Mucosa of descending colon (tissue), 3 donors: ENCODE data around the gene DLAT. TPM values are rescaled to one million over a fixed set of nuclear protein-coding genes. Genes with fewer than 3 reads are reported as not detected.
"Not testable (repeated sequence)": the region's sequence is repeated elsewhere in the genome, so short reads cannot be mapped to it uniquely, and the experiment has no call there.

Experiments
- ATAC-seq: fragments of 200-7000 bp; cut with Tn5 transposase; one replicate; pipeline ENCODE4 v1.9.1; 2020; ENCODE audit warnings: mild to moderate bottlenecking, moderate library complexity
- DNase-seq, 3 donors: peaks; one replicate each; pipeline ENCODE4 v3.0.0-alpha.2; 2020
- H3K36me3 ChIP-seq: fragments of 200-600 bp; one replicate; pipeline ENCODE4 v1.8.0; 2021; ENCODE audit warnings: low read depth, mild to moderate bottlenecking
- H3K4me1 ChIP-seq: fragments of 200-600 bp; one replicate; pipeline ENCODE4 v1.8.0; 2021; ENCODE audit warnings: low read depth, mild to moderate bottlenecking
- H3K4me3 ChIP-seq: fragments of 200-600 bp; one replicate; pipeline ENCODE4 v1.8.0; 2021; ENCODE audit warnings: mild to moderate bottlenecking
- H3K9me3 ChIP-seq: fragments of 200-600 bp; one replicate; pipeline ENCODE4 v1.8.0; 2021; ENCODE audit warnings: mild to moderate bottlenecking
- intact Hi-C, 2 donors: fragments of 100-400 bp; cut with DNase I in 1 of 2; cut with micrococcal nuclease in 1 of 2; formaldehyde crosslinking; loops; one replicate each; pipeline versions ENCODE4 v1.11.0 to v1.11.1; 2022; cut with DNase I, micrococcal nuclease
- total RNA-seq, 3 donors: library from RNA; stranded (reverse); fragmentation: NEBNext Ultra II Directional in 2 of 3; extraction: Animal tissue kit (Norgen Biotek cat#: 25700) in 2 of 3; gene quantifications; one replicate each; pipeline versions ENCODE4 v1.2.1 to v1.2.4, GENCODE V29; 2021 to 2023
- TF ChIP-seq, protein P1 (sequence below): fragments of 200-600 bp; IDR thresholded peaks from one replicate; pipeline ENCODE4 v1.8.0; 2022; ENCODE audit warnings: antibody characterized with exemption, mild to moderate bottlenecking
- donor health status: DM: no; HTN: no; CAD: no; lungs with moderate emphysema.
- donor health status: DM: no; HTN: no; CAD: no.
- donor health status: DM: no; HTN: yes; CAD: no.

The DLAT gene
- total RNA-seq, 3 donors from 2014 or later, result 51.1 to 54.2 (median 51.4) TPM

DNA sequence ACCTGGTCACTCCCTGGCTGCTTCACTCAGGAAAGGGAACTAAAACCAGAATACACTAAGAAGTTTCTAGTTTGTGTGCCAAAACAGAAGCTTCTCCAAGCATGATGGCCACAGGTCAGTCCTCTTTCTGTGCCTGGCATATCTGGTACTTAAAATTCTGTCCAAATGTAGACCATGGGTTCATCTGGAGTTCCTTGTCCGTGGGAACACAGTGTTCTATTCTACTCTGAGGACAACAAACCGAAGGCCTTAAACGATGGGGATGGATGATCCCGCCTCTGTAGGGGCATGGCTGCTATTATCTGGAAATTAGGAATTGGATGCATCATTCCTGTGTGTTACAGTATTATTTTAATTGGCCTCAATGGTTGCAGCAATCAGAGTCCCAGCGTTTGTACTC, 6.1 kb upstream of the DLAT start:
- ATAC-seq, result no peak
- DNase-seq, result no peak
- TF ChIP-seq, protein P1, sequence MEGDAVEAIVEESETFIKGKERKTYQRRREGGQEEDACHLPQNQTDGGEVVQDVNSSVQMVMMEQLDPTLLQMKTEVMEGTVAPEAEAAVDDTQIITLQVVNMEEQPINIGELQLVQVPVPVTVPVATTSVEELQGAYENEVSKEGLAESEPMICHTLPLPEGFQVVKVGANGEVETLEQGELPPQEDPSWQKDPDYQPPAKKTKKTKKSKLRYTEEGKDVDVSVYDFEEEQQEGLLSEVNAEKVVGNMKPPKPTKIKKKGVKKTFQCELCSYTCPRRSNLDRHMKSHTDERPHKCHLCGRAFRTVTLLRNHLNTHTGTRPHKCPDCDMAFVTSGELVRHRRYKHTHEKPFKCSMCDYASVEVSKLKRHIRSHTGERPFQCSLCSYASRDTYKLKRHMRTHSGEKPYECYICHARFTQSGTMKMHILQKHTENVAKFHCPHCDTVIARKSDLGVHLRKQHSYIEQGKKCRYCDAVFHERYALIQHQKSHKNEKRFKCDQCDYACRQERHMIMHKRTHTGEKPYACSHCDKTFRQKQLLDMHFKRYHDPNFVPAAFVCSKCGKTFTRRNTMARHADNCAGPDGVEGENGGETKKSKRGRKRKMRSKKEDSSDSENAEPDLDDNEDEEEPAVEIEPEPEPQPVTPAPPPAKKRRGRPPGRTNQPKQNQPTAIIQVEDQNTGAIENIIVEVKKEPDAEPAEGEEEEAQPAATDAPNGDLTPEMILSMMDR, result no peak
- intact Hi-C loops, result no loop called here
- Histone ChIP-seq H3K36me3 (no peaks in the 10 kb centered on the region), H3K4me3 (no peak overlapping the region), H3K9me3 (no peaks in the 10 kb centered on the region), H3K4me1 (no peaks in the 10 kb centered on the region)

DNA sequence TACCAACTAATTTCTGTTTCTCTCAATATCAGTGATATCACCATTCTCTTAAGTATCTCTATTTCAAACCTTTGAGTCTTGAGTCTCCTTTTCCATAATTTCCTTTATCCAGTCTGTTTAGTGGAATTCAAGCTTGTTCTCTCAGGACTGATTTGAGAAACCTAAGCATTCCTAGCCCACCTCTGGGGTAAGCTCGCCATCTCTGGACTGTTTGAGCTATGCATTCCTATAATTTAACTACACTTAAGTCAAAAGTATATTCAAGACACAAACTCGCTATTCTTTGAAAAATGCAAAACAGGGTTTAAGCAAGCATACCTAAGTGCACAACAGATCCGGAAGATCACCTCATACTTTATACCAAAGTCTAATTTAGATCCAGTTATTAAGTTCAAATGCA, 2.1 kb upstream of the DLAT start:
- intact Hi-C loops, result no loop called here
- Histone ChIP-seq H3K9me3 (no peaks in the 10 kb centered on the region), H3K4me1 (peaks cover 2% of the 10 kb centered on the region), H3K4me3 (no peak overlapping the region), H3K36me3 (no peaks in the 10 kb centered on the region)
- ATAC-seq, result no peak
- TF ChIP-seq, protein P1, result no peak
- DNase-seq, result no peak

DNA sequence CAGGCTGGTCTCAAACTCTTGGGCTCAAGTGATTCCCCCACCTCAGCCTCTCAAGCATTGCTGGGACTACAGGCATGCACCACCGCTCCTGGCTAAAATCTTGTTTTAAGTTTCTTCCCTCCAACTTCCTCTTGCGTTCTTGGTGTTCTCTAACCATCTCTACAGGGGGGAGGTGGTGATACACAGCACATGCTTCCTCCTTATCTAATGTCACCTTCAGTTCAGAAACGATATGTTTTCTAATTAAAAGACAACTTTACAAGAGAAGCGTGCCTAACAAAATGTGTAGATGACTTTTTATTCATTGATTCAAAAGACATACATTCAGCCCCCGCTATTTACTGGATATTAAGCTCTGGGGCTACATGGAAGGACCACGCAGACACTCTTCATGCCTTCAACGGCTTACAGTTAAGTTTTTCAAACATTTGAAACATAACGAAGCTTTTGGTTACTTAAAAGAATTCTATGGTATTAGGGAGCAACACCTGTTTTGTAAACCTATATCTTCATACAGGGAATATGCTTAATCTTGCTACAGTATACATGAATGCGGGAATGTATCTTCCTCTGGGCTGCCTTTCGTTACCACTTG, 933 bp upstream of the DLAT start:
- ATAC-seq (peak; percentile 27), DNase-seq (no peak)
- Histone ChIP-seq H3K9me3 (no peaks in the 10 kb centered on the region), H3K36me3 (no peaks in the 10 kb centered on the region), H3K4me1 (peaks cover 2% of the 10 kb centered on the region), H3K4me3 (peak overlapping the region; percentile 82)
- TF ChIP-seq, protein P1, result no peak
- intact Hi-C loops, result no loop called here

DNA sequence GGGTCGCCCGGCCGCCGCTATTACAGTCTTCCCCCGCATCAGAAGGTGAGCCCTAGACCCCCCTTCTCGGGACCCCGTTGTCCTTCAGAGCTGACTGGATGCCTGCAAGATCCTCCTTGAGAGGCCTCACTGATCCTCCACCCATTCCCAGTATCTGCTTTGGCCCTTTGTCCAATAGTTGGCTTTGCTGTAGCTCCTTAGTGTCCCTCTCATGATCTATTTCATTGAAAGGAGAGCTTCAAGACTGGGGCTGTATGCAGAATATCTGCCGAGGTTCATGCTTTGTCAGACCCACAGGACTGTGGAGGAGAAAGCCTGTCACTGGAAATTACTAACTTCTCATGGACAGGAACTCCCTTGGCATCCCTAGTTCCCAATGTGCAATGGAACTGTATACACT, 499 bp downstream of the DLAT start:
- H3K4me3 ChIP-seq, result peak overlapping the region; percentile 82
- intact Hi-C loops, result no loop called here
- no peaks in the 10 kb centered on the region for H3K9me3 ChIP-seq
- H3K4me1 ChIP-seq, result peaks cover 2% of the 10 kb centered on the region
- H3K36me3 ChIP-seq, result no peaks in the 10 kb centered on the region
- DNase-seq, result no peak
- peak; percentile 27 for ATAC-seq
- TF ChIP-seq, protein P1, result no peak

DNA sequence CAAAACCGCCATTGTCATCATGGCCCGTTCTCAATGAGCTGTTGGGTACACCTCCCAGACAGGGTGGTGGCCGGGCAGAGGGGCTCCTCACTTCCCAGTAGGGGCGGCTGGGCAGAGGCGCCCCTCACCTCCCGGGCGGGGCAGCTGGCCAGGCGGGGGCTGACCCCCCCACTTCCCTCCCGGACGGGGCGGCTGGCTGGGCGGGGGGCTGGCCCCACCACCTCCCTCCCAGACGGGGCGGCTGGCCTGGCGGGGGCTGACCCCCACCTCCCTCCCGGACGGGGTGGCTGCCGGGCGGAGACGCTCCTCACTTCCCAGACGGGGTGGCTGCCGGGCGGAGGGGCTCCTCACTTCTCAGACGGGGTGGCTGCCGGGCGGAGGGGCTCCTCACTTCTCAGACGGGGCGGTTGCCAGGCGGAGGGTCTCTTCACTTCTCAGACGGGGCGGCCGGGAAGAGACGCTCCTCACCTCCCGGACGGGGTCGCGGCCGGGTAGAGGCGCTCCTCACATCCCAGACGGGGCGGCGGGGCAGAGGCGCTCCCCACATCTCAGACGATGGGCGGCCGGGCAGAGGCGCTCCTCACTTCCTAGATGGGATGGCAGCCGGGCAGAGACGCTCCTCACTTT, 1.7 kb downstream of the DLAT start:
- intact Hi-C loops, ATAC-seq, H3K9me3 ChIP-seq, H3K4me1 ChIP-seq, DNase-seq, H3K4me3 ChIP-seq, H3K36me3 ChIP-seq: not testable (repeated sequence)

DNA sequence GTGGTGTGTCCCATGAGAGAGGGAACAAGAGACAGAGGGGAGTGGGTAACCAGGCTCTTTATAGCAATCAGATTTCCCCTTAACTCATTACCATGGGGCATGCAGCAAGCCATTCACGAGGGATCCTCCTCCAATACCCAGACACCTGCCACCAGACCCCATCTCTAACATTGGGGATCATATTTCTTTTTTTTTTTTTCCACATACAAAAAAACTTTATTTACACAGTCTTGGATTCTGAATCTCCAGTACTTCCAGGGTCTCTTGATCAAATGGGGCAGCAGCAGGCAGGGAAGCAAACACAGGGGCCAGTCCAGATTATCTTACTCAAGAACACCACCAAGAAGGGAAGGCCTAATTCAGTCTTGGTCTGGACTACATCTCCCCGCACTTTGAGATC, 4.3 kb downstream of the DLAT start:
- ATAC-seq (no peak), DNase-seq (no peak)
- intact Hi-C loops, result no loop called here
- Histone ChIP-seq H3K36me3 (no peaks in the 10 kb centered on the region), H3K4me3 (no peak overlapping the region), H3K4me1 (peaks cover 2% of the 10 kb centered on the region), H3K9me3 (no peaks in the 10 kb centered on the region)
- TF ChIP-seq, protein P1, result no peak
